Gastroesophageal sphincter (tissue), 4 donors: ENCODE data around the gene GALT. TPM values are rescaled to one million over a fixed set of nuclear protein-coding genes. Genes with fewer than 3 reads are reported as not detected.

ENCODE experiments used
- ATAC-seq: fragments of 150-250 bp; one replicate; pipeline ENCODE4 v1.9.1; 2016; ENCODE audit warnings: mild to moderate bottlenecking, moderate library complexity
- H3K27ac ChIP-seq, 4 donors: fragments of 200-600 bp; sonication (generic) in 3 of 4; 1 replicate in 3 of 4; 2 replicates in 1 of 4; pipeline ENCODE4 v1.5.1; 2016 to 2019
- H3K27me3 ChIP-seq: fragments of 200-600 bp; sonication (generic); one replicate; pipeline ENCODE4 v1.5.1; 2019
- H3K36me3 ChIP-seq, 2 donors: fragments of 200-600 bp; sonication (generic); one replicate each; pipeline ENCODE4 v1.5.1; 2019; ENCODE audit warnings: control low read depth in 1 of 2
- H3K4me1 ChIP-seq, 3 donors: fragments of 200-600 bp; sonication (generic); 1 replicate in 2 of 3; 2 replicates in 1 of 3; pipeline ENCODE4 v1.5.1; 2016 to 2019; ENCODE audit warnings: control low read depth in 2 of 3
- H3K4me3 ChIP-seq, 2 donors: fragments of 200-600 bp; sonication (generic); one replicate each; pipeline ENCODE4 v1.5.1; 2019; ENCODE audit warnings: mild to moderate bottlenecking in 1 of 2, moderate library complexity in 1 of 2
- H3K9me3 ChIP-seq, 3 donors: fragments of 200-600 bp; sonication (generic); one replicate each; pipeline ENCODE4 v1.5.1; 2017 to 2019; ENCODE audit warnings: control low read depth in 2 of 3
- CTCF ChIP-seq, 4 experiments: fragments of 200-600 bp in 2 of 4; fragments of 450-650 bp in 2 of 4; sonication (generic) in 1 of 4; IDR thresholded peaks; one replicate each; pipeline ENCODE4 v1.5.1; 2017 to 2019; ENCODE audit warnings: antibody characterized with exemption in 4 of 4, mild to moderate bottlenecking in 2 of 4, moderate library complexity in 2 of 4
- EP300 ChIP-seq: sonication (generic); formaldehyde crosslinking; IDR thresholded peaks from one replicate; pipeline ENCODE4 v1.6.1; 2017; ENCODE audit warnings: antibody characterized with exemption, mild to moderate bottlenecking
- POLR2A ChIP-seq, 2 donors: fragments of 450-650 bp; IDR thresholded peaks; one replicate each; pipeline ENCODE4 v1.6.1; 2017; ENCODE audit warnings: antibody characterized with exemption in 2 of 2, mild to moderate bottlenecking in 2 of 2, moderate library complexity in 1 of 2
- POLR2AphosphoS5 ChIP-seq: sonication (generic); formaldehyde crosslinking; IDR thresholded peaks from one replicate; pipeline ENCODE4 v1.6.1; 2017; ENCODE audit warnings: antibody characterized with exemption
- WGBS, 2 donors: methylation state at CpG; one replicate each; pipeline ENCODE4 v1.1.5; 2018; ENCODE audit warnings: low coverage in 1 of 2; 5-methylcytosine and 5-hydroxymethylcytosine counted together
- total RNA-seq, 4 donors: library from RNA; depleted of rRNA; stranded (reverse); fragments of >200 nt; gene quantifications; one replicate each; pipeline ENCODE4 v1.1.0, GENCODE V29; 2016

GALT gene
- total RNA-seq, 4 donors from 2014 or later = 19.1 to 51.4 (median 25.7) TPM

GRCh38 chr9:34665381-34666250 is 19.1 kb downstream of the GALT start:
- TF ChIP-seq POLR2AphosphoS5 (peak; percentile 99), EP300 (no peak), POLR2A (IDR thresholded peaks at IDR 0.05) (peak; percentile 92 to 94)

GRCh38 chr9:34669809-34670562 is 23.5 kb downstream of the GALT start:
- 83 to 96% methylated on average over 3 to 4 of the region's 5 CpGs for WGBS, 2 donors
- peaks cover 0 to 23% of the 10 kb centered on the region in 2 donors for H3K36me3 ChIP-seq
- no peaks in the 10 kb centered on the region for H3K27me3 ChIP-seq
- H3K4me3 ChIP-seq = no peak overlapping the region
- ATAC-seq = no peak
- TF ChIP-seq POLR2AphosphoS5 (no peak), CTCF (IDR thresholded peaks at IDR 0.05) (no peak), EP300 (no peak), POLR2A (IDR thresholded peaks at IDR 0.05) (no peak)
- no peak overlapping the region for H3K27ac ChIP-seq
- H3K4me1 ChIP-seq = peaks cover 0 to 27% (median 7%) of the 10 kb centered on the region in 3 donors
- H3K9me3 ChIP-seq = peaks cover 0 to 7% (median 0%) of the 10 kb centered on the region in 3 donors

More at GRCh38 chr9:34665381-34666250, 19.1 kb downstream of the GALT start:
- peaks cover 0 to 7% (median 0%) of the 10 kb centered on the region in 3 donors for H3K9me3 ChIP-seq
- ATAC-seq = peak; percentile 92
- peak overlapping the region; percentile 85 to 93 for H3K4me3 ChIP-seq
- no peaks in the 10 kb centered on the region for H3K27me3 ChIP-seq
- H3K36me3 ChIP-seq = peaks cover 0 to 43% of the 10 kb centered on the region in 2 donors
- peak overlapping the region; percentile 99 to 100 (median 100) for H3K27ac ChIP-seq
- H3K4me1 ChIP-seq = peaks cover 0 to 43% (median 13%) of the 10 kb centered on the region in 3 donors
- 0% methylated on average over 8 of the region's 55 CpGs; no CpG with 5 or more reads in 1 of the 2 donors for WGBS, 2 donors

GRCh38 chr9:34671307-34671706 is 24.8 kb downstream of the GALT start:
- Histone ChIP-seq H3K4me1 (peaks cover 0 to 22% (median 6%) of the 10 kb centered on the region in 3 donors), H3K27me3 (no peaks in the 10 kb centered on the region), H3K9me3 (peaks cover 0 to 7% (median 0%) of the 10 kb centered on the region in 3 donors), H3K36me3 (peaks cover 0 to 29% of the 10 kb centered on the region in 2 donors), H3K27ac (no peak overlapping the region), H3K4me3 (no peak overlapping the region)
- 42% methylated on average over 1 of the region's 1 CpG; no CpG with 5 or more reads in 1 of the 2 donors for WGBS, 2 donors
- no peak for ATAC-seq
- no peak for TF ChIP-seq EP300
- no peak for TF ChIP-seq POLR2A (IDR thresholded peaks at IDR 0.05)
- TF ChIP-seq CTCF (IDR thresholded peaks at IDR 0.05) = no peak
- TF ChIP-seq POLR2AphosphoS5 = no peak

- H3K4me1 ChIP-seq = no peaks in the 10 kb centered on the region
- no peaks in the 10 kb centered on the region for H3K27me3 ChIP-seq
- H3K27ac ChIP-seq = no peak overlapping the region
- peaks cover 0 to 17% of the 10 kb centered on the region in 2 donors for H3K36me3 ChIP-seq
- 73 to 81% methylated on average over 2 to 3 of the region's 3 CpGs for WGBS, 2 donors
- peaks cover 0 to 4% (median 0%) of the 10 kb centered on the region in 3 donors for H3K9me3 ChIP-seq
- ATAC-seq = no peak
- H3K4me3 ChIP-seq = no peak overlapping the region
- TF ChIP-seq POLR2A (IDR thresholded peaks at IDR 0.05) (no peak), POLR2AphosphoS5 (no peak), EP300 (no peak), CTCF (IDR thresholded peaks at IDR 0.05) (no peak)
Observed at GRCh38 chr9:34674440-34674839, 28.0 kb downstream of the GALT start.
